ENCODE measurements around the gene HDAC5.

The HDAC5 gene

DNA sequence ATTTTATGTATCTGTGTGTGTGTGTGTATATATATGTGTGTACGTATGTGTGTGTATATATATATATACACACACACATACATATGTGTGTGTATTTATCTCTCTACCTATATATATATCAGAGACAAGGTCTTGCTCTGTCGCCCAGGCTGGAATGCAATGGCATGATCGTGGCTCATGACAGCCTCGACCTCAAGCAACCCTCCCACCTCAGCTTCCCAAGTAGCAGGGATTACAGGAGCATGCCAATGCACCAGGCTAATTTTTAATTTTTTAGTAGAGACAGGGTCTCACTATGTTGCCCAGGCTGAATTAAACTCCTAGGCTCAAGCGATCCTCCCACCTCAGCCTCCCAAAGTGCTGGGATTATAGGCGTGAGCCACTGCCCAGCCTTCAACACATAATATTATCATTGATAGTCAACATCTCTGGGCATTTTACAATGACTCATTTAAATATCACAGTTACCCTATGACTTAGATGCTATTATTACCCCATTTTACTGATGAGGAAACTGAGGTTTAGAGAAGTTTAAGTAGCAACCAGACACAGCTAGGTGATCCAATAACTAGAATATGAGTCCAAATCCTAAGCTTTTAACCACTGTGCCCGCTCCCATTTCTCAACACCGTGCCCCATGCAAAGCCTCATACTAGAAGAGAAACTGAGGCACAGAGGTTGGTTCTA lies 28.6 kb downstream of the HDAC5 start:
- Histone ChIP-seq H3K36me3 (peaks cover 59% of the 10 kb centered on the region), H3K27me3 (ENCODE audit: insufficient read depth, low read depth, severe bottlenecking) (no peaks in the 10 kb centered on the region), H3K27ac (peak overlapping the region; percentile 93), H3K9me3 (ENCODE audit: severe bottlenecking) (no peaks in the 10 kb centered on the region), H3K4me3 (ENCODE audit: low read depth, low read length) (peak overlapping the region; percentile 24)
- DNase-seq = no peak
- TF ChIP-seq, protein P1, sequence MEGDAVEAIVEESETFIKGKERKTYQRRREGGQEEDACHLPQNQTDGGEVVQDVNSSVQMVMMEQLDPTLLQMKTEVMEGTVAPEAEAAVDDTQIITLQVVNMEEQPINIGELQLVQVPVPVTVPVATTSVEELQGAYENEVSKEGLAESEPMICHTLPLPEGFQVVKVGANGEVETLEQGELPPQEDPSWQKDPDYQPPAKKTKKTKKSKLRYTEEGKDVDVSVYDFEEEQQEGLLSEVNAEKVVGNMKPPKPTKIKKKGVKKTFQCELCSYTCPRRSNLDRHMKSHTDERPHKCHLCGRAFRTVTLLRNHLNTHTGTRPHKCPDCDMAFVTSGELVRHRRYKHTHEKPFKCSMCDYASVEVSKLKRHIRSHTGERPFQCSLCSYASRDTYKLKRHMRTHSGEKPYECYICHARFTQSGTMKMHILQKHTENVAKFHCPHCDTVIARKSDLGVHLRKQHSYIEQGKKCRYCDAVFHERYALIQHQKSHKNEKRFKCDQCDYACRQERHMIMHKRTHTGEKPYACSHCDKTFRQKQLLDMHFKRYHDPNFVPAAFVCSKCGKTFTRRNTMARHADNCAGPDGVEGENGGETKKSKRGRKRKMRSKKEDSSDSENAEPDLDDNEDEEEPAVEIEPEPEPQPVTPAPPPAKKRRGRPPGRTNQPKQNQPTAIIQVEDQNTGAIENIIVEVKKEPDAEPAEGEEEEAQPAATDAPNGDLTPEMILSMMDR (IDR thresholded peaks at IDR 0.05; ENCODE audit: low read depth, low read length) = no peak

GRCh38 chr17:44093231-44093900 lies 30.1 kb downstream of the HDAC5 start:
- DNase-seq = no peak
- no peaks in the 10 kb centered on the region for H3K27me3 ChIP-seq (ENCODE audit: insufficient read depth, low read depth, severe bottlenecking)
- H3K4me3 ChIP-seq (ENCODE audit: low read depth, low read length) = no peak overlapping the region
- TF ChIP-seq, protein P1 (IDR thresholded peaks at IDR 0.05; ENCODE audit: low read depth, low read length) = no peak
- no peaks in the 10 kb centered on the region for H3K9me3 ChIP-seq (ENCODE audit: severe bottlenecking)
- no peak overlapping the region; the same call in 1 of the 2 replicates for H3K27ac ChIP-seq
- H3K36me3 ChIP-seq = peaks cover 62% of the 10 kb centered on the region

DNA sequence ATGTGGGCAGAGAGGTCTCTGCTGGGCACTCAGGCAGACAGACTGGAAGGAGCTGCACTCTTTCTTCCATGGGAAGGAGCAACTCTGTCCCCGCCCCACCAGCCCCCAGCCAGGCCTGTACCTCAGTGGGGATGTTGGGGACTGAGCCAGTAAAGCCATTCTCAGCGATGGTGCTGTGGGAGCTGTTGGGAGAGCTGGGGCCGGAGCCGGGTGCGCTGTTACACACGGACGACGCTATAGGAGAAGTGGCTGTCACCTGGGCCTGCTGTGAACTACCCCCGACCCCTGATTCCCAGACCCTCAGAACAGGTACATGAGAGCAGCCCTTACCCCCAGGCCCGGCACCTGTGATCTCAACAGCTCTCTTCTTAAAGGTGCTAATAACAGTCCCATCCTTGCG lies 31.4 kb downstream of the HDAC5 start:
- H3K27ac ChIP-seq = no peak overlapping the region
- H3K9me3 ChIP-seq (ENCODE audit: severe bottlenecking) = no peaks in the 10 kb centered on the region
- no peak overlapping the region for H3K4me3 ChIP-seq (ENCODE audit: low read depth, low read length)
- no peak for DNase-seq
- TF ChIP-seq, protein P1 (IDR thresholded peaks at IDR 0.05; ENCODE audit: low read depth, low read length) = no peak
- H3K36me3 ChIP-seq = peaks cover 69% of the 10 kb centered on the region
- H3K27me3 ChIP-seq (ENCODE audit: insufficient read depth, low read depth, severe bottlenecking) = no peaks in the 10 kb centered on the region

DNA sequence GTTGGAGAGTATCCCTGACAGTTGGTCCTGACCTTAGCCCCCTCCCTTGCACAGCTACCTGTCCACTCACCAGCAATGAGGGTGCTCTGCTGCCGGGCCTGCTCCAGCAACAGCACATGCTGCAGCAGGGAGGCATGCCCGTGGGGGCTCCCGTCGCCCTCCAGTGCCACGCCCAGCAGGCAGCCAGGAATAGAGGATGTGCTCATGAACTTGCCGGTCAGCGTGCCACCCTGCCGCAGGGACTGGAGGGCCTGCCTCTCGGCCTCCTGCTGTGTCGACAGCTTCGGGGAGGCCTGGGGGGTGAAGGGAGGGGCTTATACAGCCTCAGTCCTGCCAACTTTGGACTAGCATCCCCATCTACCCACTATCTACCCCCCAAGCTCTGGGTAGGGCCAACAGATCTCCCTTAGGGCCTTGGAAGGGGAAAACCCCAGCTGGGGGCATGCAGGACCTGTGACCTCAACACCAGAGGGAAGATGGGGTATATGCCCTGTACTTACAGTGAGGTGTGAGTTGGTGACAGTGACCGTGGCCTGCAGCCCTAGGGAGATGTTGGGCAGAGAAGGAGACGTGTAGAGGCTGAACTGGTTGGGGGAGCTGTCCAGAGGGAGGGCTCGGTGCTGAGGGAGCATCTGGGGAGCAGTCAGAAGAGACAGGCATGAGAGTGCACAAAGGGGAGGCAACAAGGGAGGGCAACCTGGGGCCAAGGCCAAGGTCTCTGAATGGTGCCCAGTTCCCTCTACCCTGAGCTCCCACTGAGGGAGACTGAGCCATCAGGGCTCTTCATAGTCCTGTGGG lies 32.0 kb downstream of the HDAC5 start:
- TF ChIP-seq, protein P1 (IDR thresholded peaks at IDR 0.05; ENCODE audit: low read depth, low read length) = no peak
- no peaks in the 10 kb centered on the region for H3K9me3 ChIP-seq (ENCODE audit: severe bottlenecking)
- H3K36me3 ChIP-seq = peaks cover 71% of the 10 kb centered on the region
- H3K27me3 ChIP-seq (ENCODE audit: insufficient read depth, low read depth, severe bottlenecking) = no peaks in the 10 kb centered on the region
- no peak overlapping the region for H3K4me3 ChIP-seq (ENCODE audit: low read depth, low read length)
- H3K27ac ChIP-seq = no peak overlapping the region
- no peak for DNase-seq

- no peak overlapping the region for H3K4me3 ChIP-seq (ENCODE audit: low read depth, low read length)
- TF ChIP-seq, protein P1 (IDR thresholded peaks at IDR 0.05; ENCODE audit: low read depth, low read length) = no peak
- H3K9me3 ChIP-seq (ENCODE audit: severe bottlenecking) = no peaks in the 10 kb centered on the region
- peak overlapping the region; percentile 56; the same call in 1 of the 2 replicates for H3K27ac ChIP-seq
- H3K27me3 ChIP-seq (ENCODE audit: insufficient read depth, low read depth, severe bottlenecking) = no peaks in the 10 kb centered on the region
- no peak for DNase-seq
- H3K36me3 ChIP-seq = peaks cover 92% of the 10 kb centered on the region
Measured at GRCh38 chr17:44088254-44088653, 35.2 kb downstream of the HDAC5 start.

Measured in WERI-Rb-1 (cell line).